HepG2 (cell line): ENCODE measurements around the gene ZMYND8. TPM values are rescaled to one million over a fixed set of nuclear protein-coding genes. Genes with fewer than 3 reads are reported as not detected.

Experiments
- ARNT ChIP-seq: fragments of 450-650 bp; IDR thresholded peaks from 2 replicates; pipeline ENCODE4 v1.6.1; 2017
- CBX5 ChIP-seq: sonication (generic); formaldehyde crosslinking; IDR thresholded peaks from 2 replicates; pipeline ENCODE4 v1.4.0; 2020; ENCODE audit warnings: missing genetic modification reagents, borderline replicate concordance
- CHCHD3 ChIP-seq: sonication (generic); formaldehyde crosslinking; IDR thresholded peaks from 2 replicates; pipeline ENCODE4 v1.8.0; 2022; ENCODE audit warnings: mild to moderate bottlenecking, missing genetic modification reagents, moderate library complexity
- ETV5 ChIP-seq: IDR thresholded peaks from 2 replicates; pipeline ENCODE4 v1.6.1; 2018; ENCODE audit warnings: missing biosample characterization, missing genetic modification reagents, inconsistent platforms, borderline replicate concordance
- JARID2 ChIP-seq: sonication (generic); formaldehyde crosslinking; IDR thresholded peaks from 2 replicates; pipeline ENCODE4 v1.8.1; 2023; ENCODE audit warnings: missing genetic modification reagents, inconsistent platforms; ENCODE audit not compliant: insufficient replicate concordance
- KLF6 ChIP-seq: IDR thresholded peaks from 2 replicates; pipeline ENCODE4 v1.8.0; 2016; ENCODE audit warnings: missing biosample characterization, missing genetic modification reagents
- MEIS1 ChIP-seq: sonication (generic); formaldehyde crosslinking; IDR thresholded peaks from 2 replicates; pipeline ENCODE4 v1.9.0; 2021; ENCODE audit warnings: mild to moderate bottlenecking, missing genetic modification reagents, moderate library complexity, borderline replicate concordance
- PHF20 ChIP-seq: sonication (generic); formaldehyde crosslinking; IDR thresholded peaks from 2 replicates; pipeline ENCODE4 v1.5.0; 2020; ENCODE audit warnings: mild to moderate bottlenecking, missing genetic modification reagents
- TBL1XR1 ChIP-seq: fragments of 150-350 bp; IDR thresholded peaks from 2 replicates; pipeline ENCODE4 v1.6.1; 2014; ENCODE audit warnings: borderline replicate concordance, low read length; ENCODE audit not compliant: partially characterized antibody
- ZKSCAN1 ChIP-seq: fragments of 150-350 bp; IDR thresholded peaks from 2 replicates; pipeline ENCODE4 v1.6.1; 2014; ENCODE audit warnings: low read length
- ZNF460 ChIP-seq: sonication (generic); formaldehyde crosslinking; IDR thresholded peaks from 2 replicates; pipeline ENCODE4 v1.5.1; 2020; ENCODE audit warnings: missing genetic modification reagents, mild to moderate bottlenecking, borderline replicate concordance
- ZNF567 ChIP-seq: sonication (generic); formaldehyde crosslinking; IDR thresholded peaks from 2 replicates; pipeline ENCODE4 v1.8.1; 2023; ENCODE audit warnings: mild to moderate bottlenecking, missing genetic modification reagents, borderline replicate concordance
- ZNF569 ChIP-seq: sonication (generic); formaldehyde crosslinking; IDR thresholded peaks from 2 replicates; pipeline ENCODE4 v1.5.0; 2020; ENCODE audit warnings: mild to moderate bottlenecking, missing genetic modification reagents, moderate library complexity, borderline replicate concordance
- ZNF629 ChIP-seq: sonication (generic); formaldehyde crosslinking; conservative IDR thresholded peaks from 2 replicates; pipeline ENCODE4 v1.5.0; 2020; ENCODE audit warnings: missing genetic modification reagents
- ZNF775 ChIP-seq: sonication (generic); formaldehyde crosslinking; IDR thresholded peaks from 2 replicates; pipeline ENCODE4 v1.4.0; 2020; ENCODE audit warnings: missing genetic modification reagents, mild to moderate bottlenecking, moderate library complexity, borderline replicate concordance
- ZNF883 ChIP-seq: sonication (generic); formaldehyde crosslinking; IDR thresholded peaks from 2 replicates; pipeline ENCODE4 v1.5.1; 2020; ENCODE audit warnings: mild to moderate bottlenecking, missing genetic modification reagents; ENCODE audit errors: not compliant biosample characterization
- polyA plus RNA-seq, 8 experiments: library from polyadenylated mRNA; depleted of rRNA in 3 of 8; stranded (reverse) in 7 of 8; unstranded in 1 of 8; fragments of >200 nt; fragmentation: Illumina TruSeq in 4 of 8; extraction: Trizol in 4 of 8; gene quantifications; 2 replicates each; pipeline versions ENCODE4 v1.2.1 to v1.2.3, GENCODE V29; 2011 to 2016; ENCODE audit warnings: low read depth in 4 of 8, missing spikeins in 1 of 8, mixed read lengths in 1 of 8; ENCODE audit not compliant: insufficient read depth in 1 of 8
- total RNA-seq, 5 experiments: library from RNA; depleted of rRNA; stranded (reverse); fragments of >200 nt; fragmentation: Illumina TruSeq; extraction: Trizol; gene quantifications; 2 replicates each; pipeline ENCODE4 v1.2.3, GENCODE V29; 2016; ENCODE audit warnings: low read depth in 1 of 5
- TF ChIP-seq, protein P1 (sequence below): IDR thresholded peaks from 2 replicates; pipeline ENCODE4 v1.6.1; 2012; ENCODE audit warnings: low read depth, low read length, improper control_type of control experiment
- TF ChIP-seq, protein P2 (sequence below): sonication (generic); formaldehyde crosslinking; IDR thresholded peaks from 2 replicates; pipeline ENCODE4 v1.5.0; 2020; ENCODE audit warnings: mild to moderate bottlenecking, low read depth, missing genetic modification reagents, borderline replicate concordance
- TF ChIP-seq, protein P3 (sequence below): sonication (generic); formaldehyde crosslinking; IDR thresholded peaks from 2 replicates; pipeline ENCODE4 v1.4.0; 2020; ENCODE audit warnings: missing genetic modification reagents, borderline replicate concordance
- TF ChIP-seq, protein P4 (sequence below): sonication (generic); formaldehyde crosslinking; conservative IDR thresholded peaks from 2 replicates; pipeline ENCODE4 v1.8.0; 2022; ENCODE audit warnings: low read depth, missing genetic modification reagents
- TF ChIP-seq, protein P5 (sequence below): sonication (generic); formaldehyde crosslinking; IDR thresholded peaks from 2 replicates; pipeline ENCODE4 v1.8.1; 2022; ENCODE audit warnings: low read depth, mild to moderate bottlenecking, missing genetic modification reagents

ZMYND8 gene
- total and polyA plus RNA-seq, 2 of the 13 experiments (the other 11 are each of a cell fraction or from before 2014, with no cell fraction given) = 53.9 to 84.7 TPM

DNA sequence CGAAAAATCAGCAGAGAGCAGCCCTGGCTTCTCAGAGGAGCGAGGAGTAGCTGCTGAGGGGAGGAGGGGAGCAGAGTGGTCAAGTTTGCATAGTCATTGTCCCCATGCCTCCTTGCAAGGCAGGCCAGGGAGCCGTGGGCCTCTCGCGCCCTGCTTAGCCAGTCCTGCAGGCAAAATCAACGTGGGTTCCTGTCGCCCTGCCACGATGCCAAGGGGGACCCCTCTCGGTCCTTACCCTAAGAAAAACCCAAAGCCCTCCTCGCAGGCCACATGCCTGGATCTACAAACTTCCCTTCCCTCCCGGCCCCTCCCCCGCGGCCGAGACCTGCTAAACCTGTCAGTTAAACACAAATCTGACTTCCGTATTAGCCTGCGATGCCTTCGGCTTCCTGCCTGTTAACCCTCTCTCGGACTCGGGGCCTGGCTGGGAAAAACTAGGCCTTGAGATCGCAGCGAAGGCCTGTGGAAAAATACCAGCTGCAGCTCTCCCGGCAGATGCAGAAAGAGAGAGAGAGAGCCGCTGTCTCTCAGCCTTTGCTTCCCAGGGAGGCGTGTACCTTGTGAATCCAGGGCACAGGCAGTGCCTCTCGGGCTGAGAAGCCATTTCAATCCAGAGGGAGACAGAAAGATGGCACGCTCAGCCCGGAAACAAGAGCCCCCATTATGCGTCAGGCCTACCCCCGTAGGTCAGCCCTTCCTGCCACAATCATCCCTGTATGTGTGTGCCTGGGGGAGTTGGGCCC lies 968 bp upstream of the ZMYND8 start (continued):
- TF ChIP-seq ZNF460 (peak; percentile 31; the same call in 1 of the 2 replicates), JARID2 (CRISPR knock-in tag) (peak; percentile 79), CHCHD3 (CRISPR knock-in tag) (no peak; the same call in 1 of the 2 replicates), CBX5 (peak; percentile 98), ETV5 (CRISPR knock-in tag) (peak; percentile 99), KLF6 (CRISPR knock-in tag) (peak; percentile 91), ZNF569 (CRISPR knock-in tag) (peak; percentile 50; the same call in 1 of the 2 replicates), ZKSCAN1 (peak; percentile 77; the same call in 1 of the 2 replicates), ZNF883 (peak; percentile 86), ZNF775 (CRISPR knock-in tag) (no peak), ZNF629 (CRISPR knock-in tag) (peak; percentile 79), MEIS1 (peak; percentile 100), ZNF567 (CRISPR knock-in tag) (peak; percentile 49; the same call in 1 of the 2 replicates), TBL1XR1 (peak; percentile 62), ARNT (no peak), PHF20 (CRISPR knock-in tag) (peak; percentile 84)
- TF ChIP-seq, protein P1, sequence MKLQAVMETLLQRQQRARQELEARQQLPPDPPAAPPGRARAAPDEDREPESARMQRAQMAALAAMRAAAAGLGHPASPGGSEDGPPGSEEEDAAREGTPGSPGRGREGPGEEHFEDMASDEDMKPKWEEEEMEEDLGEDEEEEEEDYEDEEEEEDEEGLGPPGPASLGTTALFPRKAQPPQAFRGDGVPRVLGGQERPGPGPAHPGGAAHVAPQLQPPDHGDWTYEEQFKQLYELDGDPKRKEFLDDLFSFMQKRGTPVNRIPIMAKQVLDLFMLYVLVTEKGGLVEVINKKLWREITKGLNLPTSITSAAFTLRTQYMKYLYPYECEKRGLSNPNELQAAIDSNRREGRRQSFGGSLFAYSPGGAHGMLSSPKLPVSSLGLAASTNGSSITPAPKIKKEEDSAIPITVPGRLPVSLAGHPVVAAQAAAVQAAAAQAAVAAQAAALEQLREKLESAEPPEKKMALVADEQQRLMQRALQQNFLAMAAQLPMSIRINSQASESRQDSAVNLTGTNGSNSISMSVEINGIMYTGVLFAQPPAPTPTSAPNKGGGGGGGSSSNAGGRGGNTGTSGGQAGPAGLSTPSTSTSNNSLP = peak; percentile 60
- TF ChIP-seq, protein P2, sequence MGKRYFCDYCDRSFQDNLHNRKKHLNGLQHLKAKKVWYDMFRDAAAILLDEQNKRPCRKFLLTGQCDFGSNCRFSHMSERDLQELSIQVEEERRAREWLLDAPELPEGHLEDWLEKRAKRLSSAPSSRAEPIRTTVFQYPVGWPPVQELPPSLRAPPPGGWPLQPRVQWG (CRISPR knock-in tag) = no peak
- TF ChIP-seq, protein P3, sequence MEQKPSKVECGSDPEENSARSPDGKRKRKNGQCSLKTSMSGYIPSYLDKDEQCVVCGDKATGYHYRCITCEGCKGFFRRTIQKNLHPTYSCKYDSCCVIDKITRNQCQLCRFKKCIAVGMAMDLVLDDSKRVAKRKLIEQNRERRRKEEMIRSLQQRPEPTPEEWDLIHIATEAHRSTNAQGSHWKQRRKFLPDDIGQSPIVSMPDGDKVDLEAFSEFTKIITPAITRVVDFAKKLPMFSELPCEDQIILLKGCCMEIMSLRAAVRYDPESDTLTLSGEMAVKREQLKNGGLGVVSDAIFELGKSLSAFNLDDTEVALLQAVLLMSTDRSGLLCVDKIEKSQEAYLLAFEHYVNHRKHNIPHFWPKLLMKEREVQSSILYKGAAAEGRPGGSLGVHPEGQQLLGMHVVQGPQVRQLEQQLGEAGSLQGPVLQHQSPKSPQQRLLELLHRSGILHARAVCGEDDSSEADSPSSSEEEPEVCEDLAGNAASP (CRISPR knock-in tag) = peak; percentile 92
- TF ChIP-seq, protein P4, sequence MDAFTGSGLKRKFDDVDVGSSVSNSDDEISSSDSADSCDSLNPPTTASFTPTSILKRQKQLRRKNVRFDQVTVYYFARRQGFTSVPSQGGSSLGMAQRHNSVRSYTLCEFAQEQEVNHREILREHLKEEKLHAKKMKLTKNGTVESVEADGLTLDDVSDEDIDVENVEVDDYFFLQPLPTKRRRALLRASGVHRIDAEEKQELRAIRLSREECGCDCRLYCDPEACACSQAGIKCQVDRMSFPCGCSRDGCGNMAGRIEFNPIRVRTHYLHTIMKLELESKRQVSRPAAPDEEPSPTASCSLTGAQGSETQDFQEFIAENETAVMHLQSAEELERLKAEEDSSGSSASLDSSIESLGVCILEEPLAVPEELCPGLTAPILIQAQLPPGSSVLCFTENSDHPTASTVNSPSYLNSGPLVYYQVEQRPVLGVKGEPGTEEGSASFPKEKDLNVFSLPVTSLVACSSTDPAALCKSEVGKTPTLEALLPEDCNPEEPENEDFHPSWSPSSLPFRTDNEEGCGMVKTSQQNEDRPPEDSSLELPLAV (CRISPR knock-in tag) = peak; percentile 87; the same call in 1 of the 2 replicates
- TF ChIP-seq, protein P5, sequence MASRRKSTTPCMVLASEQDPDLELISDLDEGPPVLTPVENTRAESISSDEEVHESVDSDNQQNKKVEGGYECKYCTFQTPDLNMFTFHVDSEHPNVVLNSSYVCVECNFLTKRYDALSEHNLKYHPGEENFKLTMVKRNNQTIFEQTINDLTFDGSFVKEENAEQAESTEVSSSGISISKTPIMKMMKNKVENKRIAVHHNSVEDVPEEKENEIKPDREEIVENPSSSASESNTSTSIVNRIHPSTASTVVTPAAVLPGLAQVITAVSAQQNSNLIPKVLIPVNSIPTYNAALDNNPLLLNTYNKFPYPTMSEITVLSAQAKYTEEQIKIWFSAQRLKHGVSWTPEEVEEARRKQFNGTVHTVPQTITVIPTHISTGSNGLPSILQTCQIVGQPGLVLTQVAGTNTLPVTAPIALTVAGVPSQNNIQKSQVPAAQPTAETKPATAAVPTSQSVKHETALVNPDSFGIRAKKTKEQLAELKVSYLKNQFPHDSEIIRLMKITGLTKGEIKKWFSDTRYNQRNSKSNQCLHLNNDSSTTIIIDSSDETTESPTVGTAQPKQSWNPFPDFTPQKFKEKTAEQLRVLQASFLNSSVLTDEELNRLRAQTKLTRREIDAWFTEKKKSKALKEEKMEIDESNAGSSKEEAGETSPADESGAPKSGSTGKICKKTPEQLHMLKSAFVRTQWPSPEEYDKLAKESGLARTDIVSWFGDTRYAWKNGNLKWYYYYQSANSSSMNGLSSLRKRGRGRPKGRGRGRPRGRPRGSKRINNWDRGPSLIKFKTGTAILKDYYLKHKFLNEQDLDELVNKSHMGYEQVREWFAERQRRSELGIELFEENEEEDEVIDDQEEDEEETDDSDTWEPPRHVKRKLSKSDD (CRISPR knock-in tag) = peak; percentile 94
